HCT116 (cell line): Measurements from ENCODE around the gene TPSD1. TPM values are rescaled to one million over a fixed set of nuclear protein-coding genes. Genes with fewer than 3 reads are reported as not detected.

ENCODE experiments used
- ATAC-seq: fragments of 200-7000 bp; cut with Tn5 transposase; 2 replicates; pipeline ENCODE4 v1.9.1; 2020; ENCODE audit warnings: mild to moderate bottlenecking, moderate library complexity
- BruUV-seq: library from RNA; stranded (reverse); fragments of 400-500 nt; replicated peaks from 2 replicates; lab custom pipeline; 2021; lab: Mats Ljungman, UMichigan
- CTCF ChIA-PET: fragments of 300-600 bp; sonication (Branson Sonifier 250); formaldehyde crosslinking; loops from one replicate; lab custom pipeline; 2021; ENCODE audit warnings: antibody characterized with exemption; lab: Charles Lee
- POLR2A ChIA-PET: fragments of 300-600, 350-600 bp; sonication (Branson Sonifier 250); formaldehyde crosslinking; loops from one replicate; lab custom pipeline; 2021; ENCODE audit warnings: antibody characterized with exemption; lab: Charles Lee
- RAD21 ChIA-PET, 2 experiments: fragments of 300-600 bp; sonication (Branson Sonifier 250); formaldehyde crosslinking; loops; one replicate each; lab custom pipeline; 2023; ENCODE audit warnings: low total read pairs in 2 of 2; ENCODE audit not compliant: uncharacterized antibody in 2 of 2, unreplicated experiment in 2 of 2, low non-redundant PET in 1 of 2; lab: Charles Lee
- DNase-seq: peaks from one replicate; pipeline ENCODE4 v3.0.0-alpha.2; 2010; ENCODE audit warnings: low read depth, low spot score
- H2AFZ ChIP-seq: fragments of 200-600 bp; shearing (Covaris generic), sonication (generic); 2 replicates; pipeline ENCODE4 v1.6.1; 2017; ENCODE audit warnings: low read depth, mixed run types, mixed read lengths, antibody characterized with exemption, low read length; ENCODE audit not compliant: poor library complexity, severe bottlenecking
- H3K27ac ChIP-seq: 2 replicates; pipeline ENCODE4 v1.5.1; 2012; ENCODE audit warnings: low read depth, low read length
- H3K27me3 ChIP-seq: fragments of 200-600 bp; sonication (generic); 2 replicates; pipeline ENCODE4 v1.6.1; 2016; ENCODE audit warnings: mixed run types, low read length, mixed read lengths; ENCODE audit not compliant: insufficient read depth
- H3K36me3 ChIP-seq, 2 experiments: fragments of 200-500 bp in 1 of 2; fragments of 200-600 bp in 1 of 2; sonication (Bioruptor generic) in 1 of 2; sonication (generic) in 1 of 2; 2 replicates each; pipeline versions ENCODE4 v1.5.1 to v1.6.1; 2014 to 2016; ENCODE audit warnings: low read length in 2 of 2, inconsistent platforms in 1 of 2, mixed read lengths in 1 of 2, mixed run types in 1 of 2; ENCODE audit not compliant: insufficient read depth in 2 of 2, control insufficient read depth in 1 of 2
- H3K4me1 ChIP-seq, 2 experiments: fragments of 200-600 bp in 1 of 2; sonication (generic) in 1 of 2; 2 replicates each; pipeline versions ENCODE4 v1.5.1 to v1.6.1; 2012 to 2017; ENCODE audit warnings: low read length in 2 of 2, inconsistent platforms in 1 of 2, mild to moderate bottlenecking in 1 of 2, mixed read lengths in 1 of 2, mixed run types in 1 of 2, moderate library complexity in 1 of 2; ENCODE audit not compliant: insufficient read depth in 2 of 2, control insufficient read depth in 1 of 2
- H3K4me2 ChIP-seq: fragments of 200-600 bp; sonication (generic); 2 replicates; pipeline ENCODE4 v1.6.1; 2017; ENCODE audit warnings: mixed run types, low read length, mixed read lengths
- H3K4me3 ChIP-seq, 2 experiments: fragments of 200-600 bp in 1 of 2; sonication (generic) in 1 of 2; replicated peaks in 1 of 2; 2 replicates each; pipeline ENCODE4 v1.5.1; 2011 to 2016; ENCODE audit warnings: low read length in 2 of 2, control low read depth in 1 of 2, low read depth in 1 of 2, mild to moderate bottlenecking in 1 of 2, mixed read lengths in 1 of 2, mixed run types in 1 of 2
- H3K79me2 ChIP-seq: fragments of 200-600 bp; sonication (generic); 2 replicates; pipeline ENCODE4 v1.6.1; 2017; ENCODE audit warnings: mild to moderate bottlenecking, mixed run types, low read length, moderate library complexity, mixed read lengths; ENCODE audit not compliant: insufficient read depth
- H3K9ac ChIP-seq: fragments of 200-600 bp; sonication (generic); 2 replicates; pipeline ENCODE4 v1.6.1; 2016; ENCODE audit warnings: low read length, mixed read lengths
- H3K9me2 ChIP-seq: fragments of 200-600 bp; sonication (generic), shearing (Covaris generic); 2 replicates; pipeline ENCODE4 v1.6.1; 2017; ENCODE audit warnings: mixed run types, mild to moderate bottlenecking, moderate library complexity; ENCODE audit not compliant: insufficient read depth
- H3K9me3 ChIP-seq, 2 experiments: fragments of 200-500 bp in 1 of 2; fragments of 200-600 bp in 1 of 2; sonication (Bioruptor generic) in 1 of 2; sonication (generic) in 1 of 2; 2 replicates each; pipeline ENCODE4 v1.6.1; 2014 to 2017; ENCODE audit warnings: low read length in 2 of 2, mixed read lengths in 2 of 2, inconsistent platforms in 1 of 2, low read depth in 1 of 2, mild to moderate bottlenecking in 1 of 2, mixed run types in 1 of 2, moderate library complexity in 1 of 2; ENCODE audit not compliant: control insufficient read depth in 1 of 2, insufficient read depth in 1 of 2
- H4K20me1 ChIP-seq: fragments of 200-600 bp; sonication (generic), shearing (Covaris generic); 2 replicates; pipeline ENCODE4 v1.6.1; 2017; ENCODE audit warnings: mixed run types, mild to moderate bottlenecking, moderate library complexity; ENCODE audit not compliant: insufficient read depth
- CBX3 ChIP-seq: IDR thresholded peaks from 2 replicates; pipeline ENCODE4 v1.6.1; 2012; ENCODE audit warnings: low read depth
- CEBPB ChIP-seq: IDR thresholded peaks from 2 replicates; pipeline ENCODE4 v1.6.1; 2012; ENCODE audit warnings: low read depth
- ELF1 ChIP-seq: IDR thresholded peaks from 2 replicates; pipeline ENCODE4 v1.6.1; 2012; ENCODE audit warnings: low read depth, borderline replicate concordance
- EZH2 ChIP-seq: fragments of 200-600 bp; sonication (generic); IDR thresholded peaks from 2 replicates; pipeline ENCODE4 v1.6.1; 2017; ENCODE audit warnings: antibody characterized with exemption, mixed run types
- EZH2phosphoT487 ChIP-seq: fragments of 200-600 bp; IDR thresholded peaks from 2 replicates; pipeline ENCODE4 v1.6.1; 2018; ENCODE audit warnings: antibody characterized with exemption, borderline replicate concordance
- FOSL1 ChIP-seq: IDR thresholded peaks from 2 replicates; pipeline ENCODE4 v1.6.1; 2012; ENCODE audit warnings: low read depth
- JUND ChIP-seq: IDR thresholded peaks from 2 replicates; pipeline ENCODE4 v1.6.1; 2012
- POLR2A ChIP-seq: IDR thresholded peaks from 2 replicates; pipeline ENCODE4 v1.7.0; 2011; ENCODE audit warnings: borderline replicate concordance; ENCODE audit not compliant: insufficient read depth, insufficient read length; ENCODE audit errors: extremely low read depth
- POLR2AphosphoS5 ChIP-seq: IDR thresholded peaks from 2 replicates; pipeline ENCODE4 v1.6.1; 2011; ENCODE audit warnings: mild to moderate bottlenecking, low read depth, low read length, moderate library complexity
- RAD21 ChIP-seq: IDR thresholded peaks from 2 replicates; pipeline ENCODE4 v1.6.1; 2012; ENCODE audit warnings: low read depth, mild to moderate bottlenecking
- SP1 ChIP-seq: IDR thresholded peaks from 2 replicates; pipeline ENCODE4 v1.6.1; 2012; ENCODE audit warnings: low read depth
- SRF ChIP-seq: IDR thresholded peaks from 2 replicates; pipeline ENCODE4 v1.6.1; 2012; ENCODE audit warnings: low read depth
- TCF7L2 ChIP-seq: IDR thresholded peaks from 2 replicates; pipeline ENCODE4 v1.7.0; 2011; ENCODE audit warnings: borderline replicate concordance, inconsistent platforms; ENCODE audit not compliant: insufficient read depth, insufficient read length; ENCODE audit errors: extremely low read depth
- YY1 ChIP-seq: IDR thresholded peaks from 2 replicates; pipeline ENCODE4 v1.6.1; 2011; ENCODE audit warnings: low read length, low read depth, moderate library complexity, mild to moderate bottlenecking; ENCODE audit not compliant: insufficient replicate concordance; ENCODE audit errors: extremely low read depth
- ZFX ChIP-seq: fragments of 450-650 bp; IDR thresholded peaks from 2 replicates; pipeline ENCODE4 v1.6.1; 2017
- ZNF274 ChIP-seq: fragments of 200-500 bp; sonication (Bioruptor generic); IDR thresholded peaks from 2 replicates; pipeline ENCODE4 v1.6.1; 2014; ENCODE audit warnings: mild to moderate bottlenecking, low read depth, low read length, inconsistent platforms
- intact Hi-C: fragments of 100-400 bp; cut with micrococcal nuclease; formaldehyde crosslinking; loops from 2 replicates; pipeline ENCODE4 v1.10.0; 2022
- total RNA-seq: library from RNA; stranded (reverse); gene quantifications from one replicate; pipeline ENCODE4 v1.2.1, GENCODE V29; 2021; ENCODE audit not compliant: unreplicated experiment
- TF ChIP-seq, protein P1 (sequence below): IDR thresholded peaks from 2 replicates; pipeline ENCODE4 v1.6.1; 2011; ENCODE audit warnings: mild to moderate bottlenecking, low read length, moderate library complexity; ENCODE audit not compliant: insufficient replicate concordance; ENCODE audit errors: extremely low read depth
- TF ChIP-seq, protein P2 (sequence below): IDR thresholded peaks from 2 replicates; pipeline ENCODE4 v1.6.1; 2012
- TF ChIP-seq, protein P3 (sequence below): IDR thresholded peaks from 2 replicates; pipeline ENCODE4 v1.6.1; 2012; ENCODE audit warnings: low read depth
- TF ChIP-seq, protein P4 (sequence below): IDR thresholded peaks from 2 replicates; pipeline ENCODE4 v1.6.1; 2012

TPSD1 gene
- total RNA-seq, 1 experiment from 2014 or later: not detected

DNA sequence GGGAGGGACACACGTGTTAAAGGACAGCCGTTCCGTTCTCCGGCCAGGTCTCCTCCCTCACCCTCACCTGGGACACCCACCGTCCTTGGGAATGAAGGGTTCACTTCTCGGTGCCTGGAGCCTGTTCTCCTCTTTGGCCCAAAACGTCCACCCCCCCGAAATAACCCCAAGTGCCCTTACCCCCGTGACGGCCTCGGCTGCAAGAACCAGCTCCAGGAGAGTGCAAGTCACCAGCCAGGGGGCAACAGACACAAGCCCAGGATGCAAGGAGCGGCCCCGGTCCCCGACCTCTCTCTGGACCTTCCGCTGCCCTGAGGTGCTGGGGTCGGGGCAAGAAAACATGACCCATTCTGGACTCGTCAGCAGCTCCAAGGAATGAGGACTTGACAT is 33.6 kb downstream of the TPSD1 start:
- H3K4me1 ChIP-seq: peaks cover 10 to 32% of the 10 kb centered on the region in 2 experiments
- RAD21 ChIA-PET: no interaction called here
- no peak overlapping the region for H3K4me3 ChIP-seq
- H3K9me2 ChIP-seq: no peaks in the 10 kb centered on the region
- no TSS peak for BruUV-seq
- ATAC-seq: no peak
- H3K9me3 ChIP-seq: no peaks in the 10 kb centered on the region
- DNase-seq: no peak
- intact Hi-C loops: no loop called here
- H3K27me3 ChIP-seq: no peaks in the 10 kb centered on the region
- no peak overlapping the region for H2AFZ ChIP-seq
- H3K27ac ChIP-seq: no peak overlapping the region
- CTCF ChIA-PET: no interaction called here
- TF ChIP-seq, protein P1, sequence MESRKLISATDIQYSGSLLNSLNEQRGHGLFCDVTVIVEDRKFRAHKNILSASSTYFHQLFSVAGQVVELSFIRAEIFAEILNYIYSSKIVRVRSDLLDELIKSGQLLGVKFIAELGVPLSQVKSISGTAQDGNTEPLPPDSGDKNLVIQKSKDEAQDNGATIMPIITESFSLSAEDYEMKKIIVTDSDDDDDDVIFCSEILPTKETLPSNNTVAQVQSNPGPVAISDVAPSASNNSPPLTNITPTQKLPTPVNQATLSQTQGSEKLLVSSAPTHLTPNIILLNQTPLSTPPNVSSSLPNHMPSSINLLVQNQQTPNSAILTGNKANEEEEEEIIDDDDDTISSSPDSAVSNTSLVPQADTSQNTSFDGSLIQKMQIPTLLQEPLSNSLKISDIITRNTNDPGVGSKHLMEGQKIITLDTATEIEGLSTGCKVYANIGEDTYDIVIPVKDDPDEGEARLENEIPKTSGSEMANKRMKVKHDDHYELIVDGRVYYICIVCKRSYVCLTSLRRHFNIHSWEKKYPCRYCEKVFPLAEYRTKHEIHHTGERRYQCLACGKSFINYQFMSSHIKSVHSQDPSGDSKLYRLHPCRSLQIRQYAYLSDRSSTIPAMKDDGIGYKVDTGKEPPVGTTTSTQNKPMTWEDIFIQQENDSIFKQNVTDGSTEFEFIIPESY: no peak
- TF ChIP-seq POLR2AphosphoS5: no peak
- no peak for TF ChIP-seq YY1
- TF ChIP-seq JUND: no peak
- TF ChIP-seq, protein P2, sequence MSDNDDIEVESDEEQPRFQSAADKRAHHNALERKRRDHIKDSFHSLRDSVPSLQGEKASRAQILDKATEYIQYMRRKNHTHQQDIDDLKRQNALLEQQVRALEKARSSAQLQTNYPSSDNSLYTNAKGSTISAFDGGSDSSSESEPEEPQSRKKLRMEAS: no peak
- no peak for TF ChIP-seq FOSL1
- TF ChIP-seq ELF1: no peak
- no peak for TF ChIP-seq TCF7L2
- no peak for TF ChIP-seq SRF
- TF ChIP-seq RAD21: no peak
- no peak for TF ChIP-seq CEBPB
- TF ChIP-seq EZH2: no peak
- TF ChIP-seq, protein P3, sequence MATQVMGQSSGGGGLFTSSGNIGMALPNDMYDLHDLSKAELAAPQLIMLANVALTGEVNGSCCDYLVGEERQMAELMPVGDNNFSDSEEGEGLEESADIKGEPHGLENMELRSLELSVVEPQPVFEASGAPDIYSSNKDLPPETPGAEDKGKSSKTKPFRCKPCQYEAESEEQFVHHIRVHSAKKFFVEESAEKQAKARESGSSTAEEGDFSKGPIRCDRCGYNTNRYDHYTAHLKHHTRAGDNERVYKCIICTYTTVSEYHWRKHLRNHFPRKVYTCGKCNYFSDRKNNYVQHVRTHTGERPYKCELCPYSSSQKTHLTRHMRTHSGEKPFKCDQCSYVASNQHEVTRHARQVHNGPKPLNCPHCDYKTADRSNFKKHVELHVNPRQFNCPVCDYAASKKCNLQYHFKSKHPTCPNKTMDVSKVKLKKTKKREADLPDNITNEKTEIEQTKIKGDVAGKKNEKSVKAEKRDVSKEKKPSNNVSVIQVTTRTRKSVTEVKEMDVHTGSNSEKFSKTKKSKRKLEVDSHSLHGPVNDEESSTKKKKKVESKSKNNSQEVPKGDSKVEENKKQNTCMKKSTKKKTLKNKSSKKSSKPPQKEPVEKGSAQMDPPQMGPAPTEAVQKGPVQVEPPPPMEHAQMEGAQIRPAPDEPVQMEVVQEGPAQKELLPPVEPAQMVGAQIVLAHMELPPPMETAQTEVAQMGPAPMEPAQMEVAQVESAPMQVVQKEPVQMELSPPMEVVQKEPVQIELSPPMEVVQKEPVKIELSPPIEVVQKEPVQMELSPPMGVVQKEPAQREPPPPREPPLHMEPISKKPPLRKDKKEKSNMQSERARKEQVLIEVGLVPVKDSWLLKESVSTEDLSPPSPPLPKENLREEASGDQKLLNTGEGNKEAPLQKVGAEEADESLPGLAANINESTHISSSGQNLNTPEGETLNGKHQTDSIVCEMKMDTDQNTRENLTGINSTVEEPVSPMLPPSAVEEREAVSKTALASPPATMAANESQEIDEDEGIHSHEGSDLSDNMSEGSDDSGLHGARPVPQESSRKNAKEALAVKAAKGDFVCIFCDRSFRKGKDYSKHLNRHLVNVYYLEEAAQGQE: no peak
- TF ChIP-seq ZNF274: no peak
- TF ChIP-seq CBX3: no peak
- TF ChIP-seq POLR2A: no peak
- TF ChIP-seq EZH2phosphoT487: no peak
- TF ChIP-seq ZFX: no peak
- TF ChIP-seq SP1: no peak
- TF ChIP-seq, protein P4, sequence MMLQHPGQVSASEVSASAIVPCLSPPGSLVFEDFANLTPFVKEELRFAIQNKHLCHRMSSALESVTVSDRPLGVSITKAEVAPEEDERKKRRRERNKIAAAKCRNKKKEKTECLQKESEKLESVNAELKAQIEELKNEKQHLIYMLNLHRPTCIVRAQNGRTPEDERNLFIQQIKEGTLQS: no peak
- H3K36me3 ChIP-seq: no peaks in the 10 kb centered on the region
- POLR2A ChIA-PET: no interaction called here
- H3K4me2 ChIP-seq: no peak overlapping the region
- no peaks in the 10 kb centered on the region for H3K79me2 ChIP-seq
- no peaks in the 10 kb centered on the region for H4K20me1 ChIP-seq
- no peak overlapping the region for H3K9ac ChIP-seq
